Cardiac septum (tissue), 1 donor: Measurements from ENCODE around the gene CACNA1D. TPM values are rescaled to one million over a fixed set of nuclear protein-coding genes. Genes with fewer than 3 reads are reported as not detected.

Experiments
- total RNA-seq: library from RNA; stranded (reverse); fragmentation: NEBNext Ultra II Directional; extraction: Animal tissue kit (Norgen Biotek cat#: 25700); gene quantifications from one replicate; pipeline ENCODE4 v1.2.1, GENCODE V29; 2021
- donor health status: DM: no; HTN: no; CAD: no.

Gene CACNA1D
- total RNA-seq, 1 donor from 2014 or later = 0.46 TPM

Other genes starting within 250 kb of the CACNA1D start
- 34.6 TPM for gene TKT, start 238.6 kb upstream of the CACNA1D start, total RNA-seq
- 17.3 TPM for gene DCP1A, start 147.1 kb upstream of the CACNA1D start, total RNA-seq